OCI-LY3 (cell line): ENCODE measurements around the gene TNFAIP2.

Experiments used
- EZH2phosphoT487 ChIP-seq: fragments of 200-600 bp; shearing (Covaris generic); IDR thresholded peaks from 2 replicates; pipeline ENCODE4 v1.6.1; 2018; ENCODE audit warnings: antibody characterized with exemption, mixed run types, low read depth
- TF ChIP-seq, protein P1 (sequence below): fragments of 200-600, 300-600 bp; sonication (generic); IDR thresholded peaks from 2 replicates; pipeline ENCODE4 v1.5.1; 2014; ENCODE audit warnings: antibody characterized with exemption, low read length, low read depth

DNA sequence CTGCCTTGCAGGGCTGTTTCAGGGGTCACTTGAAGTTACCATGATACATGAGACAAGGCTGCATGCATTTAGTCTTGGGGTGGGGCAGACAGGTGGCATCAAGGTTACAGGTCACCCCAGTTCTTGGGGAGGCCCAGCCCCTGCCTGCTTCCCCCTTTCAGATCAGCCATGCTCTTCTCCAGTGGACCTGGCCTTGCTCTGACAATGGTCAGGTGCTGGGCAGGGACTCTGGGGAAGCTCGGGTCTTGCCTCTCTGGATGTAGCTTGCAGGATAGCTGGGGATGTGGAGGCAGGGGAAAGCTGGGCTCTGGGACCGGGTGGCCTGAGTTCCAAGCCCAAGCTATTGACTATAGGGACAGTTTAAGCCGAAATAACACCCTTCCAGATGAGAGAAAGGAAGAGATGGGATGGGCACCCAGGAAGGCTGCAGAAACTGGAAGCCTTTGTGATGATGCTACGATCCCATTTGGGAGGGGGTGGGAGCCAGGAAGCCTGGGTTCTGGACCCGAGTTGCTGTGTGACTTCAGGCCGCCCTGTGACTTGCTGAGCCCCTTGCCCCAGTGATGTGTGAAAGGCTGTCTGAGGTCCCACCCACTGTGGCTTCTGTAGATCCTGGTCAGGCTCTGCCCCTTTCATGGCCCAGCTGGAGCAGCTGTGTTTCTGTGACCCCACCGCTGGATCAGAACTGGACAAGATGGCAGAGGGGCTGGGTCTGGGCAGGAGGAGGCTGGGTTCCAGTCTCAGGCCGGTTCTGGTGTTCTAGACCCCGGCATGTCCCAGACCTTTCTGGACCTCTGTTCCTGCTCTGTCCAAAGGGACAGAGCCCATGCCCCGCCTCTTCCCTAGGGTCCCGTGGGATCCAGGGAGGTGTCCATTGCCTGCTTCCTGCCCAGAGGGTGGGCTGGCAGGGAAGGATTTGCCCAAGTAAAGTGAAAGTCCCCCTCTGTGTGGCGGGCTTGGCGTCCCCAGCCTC, 2.1 kb downstream of the TNFAIP2 start:
- TF ChIP-seq, protein P1, sequence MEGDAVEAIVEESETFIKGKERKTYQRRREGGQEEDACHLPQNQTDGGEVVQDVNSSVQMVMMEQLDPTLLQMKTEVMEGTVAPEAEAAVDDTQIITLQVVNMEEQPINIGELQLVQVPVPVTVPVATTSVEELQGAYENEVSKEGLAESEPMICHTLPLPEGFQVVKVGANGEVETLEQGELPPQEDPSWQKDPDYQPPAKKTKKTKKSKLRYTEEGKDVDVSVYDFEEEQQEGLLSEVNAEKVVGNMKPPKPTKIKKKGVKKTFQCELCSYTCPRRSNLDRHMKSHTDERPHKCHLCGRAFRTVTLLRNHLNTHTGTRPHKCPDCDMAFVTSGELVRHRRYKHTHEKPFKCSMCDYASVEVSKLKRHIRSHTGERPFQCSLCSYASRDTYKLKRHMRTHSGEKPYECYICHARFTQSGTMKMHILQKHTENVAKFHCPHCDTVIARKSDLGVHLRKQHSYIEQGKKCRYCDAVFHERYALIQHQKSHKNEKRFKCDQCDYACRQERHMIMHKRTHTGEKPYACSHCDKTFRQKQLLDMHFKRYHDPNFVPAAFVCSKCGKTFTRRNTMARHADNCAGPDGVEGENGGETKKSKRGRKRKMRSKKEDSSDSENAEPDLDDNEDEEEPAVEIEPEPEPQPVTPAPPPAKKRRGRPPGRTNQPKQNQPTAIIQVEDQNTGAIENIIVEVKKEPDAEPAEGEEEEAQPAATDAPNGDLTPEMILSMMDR = no peak
- TF ChIP-seq EZH2phosphoT487 = no peak
